Prostate gland (tissue), 2 donors: ENCODE measurements around the gene IQGAP2. TPM values are rescaled to one million over a fixed set of nuclear protein-coding genes. Genes with fewer than 3 reads are reported as not detected.

Experiments
- DNase-seq: peaks from one replicate; pipeline ENCODE4 v3.0.0-alpha.2; 2019; ENCODE audit warnings: low spot score
- H3K27ac ChIP-seq, 2 donors: fragments of 200-600 bp; sonication (generic); 2 replicates each; pipeline ENCODE4 v1.5.1; 2017 to 2019
- H3K27me3 ChIP-seq: fragments of 200-600 bp; sonication (generic); replicated peaks from 2 replicates; pipeline ENCODE4 v1.5.1; 2019; ENCODE audit not compliant: insufficient read depth
- H3K36me3 ChIP-seq, 2 donors: fragments of 200-600 bp; sonication (generic); 1 replicate in 1 of 2; 2 replicates in 1 of 2; pipeline versions ENCODE4 v1.5.1 to v1.8.1; 2017 to 2019
- H3K4me1 ChIP-seq: fragments of 200-600 bp; sonication (generic); replicated peaks from 2 replicates; pipeline ENCODE4 v1.5.1; 2019
- H3K4me3 ChIP-seq, 2 donors: fragments of 200-600 bp; sonication (generic); 2 replicates each; pipeline ENCODE4 v1.5.1; 2017 to 2019
- H3K9me3 ChIP-seq: fragments of 200-600 bp; sonication (generic); 2 replicates; pipeline ENCODE4 v1.5.1; 2017
- POLR2A ChIP-seq: fragments of 450-650 bp; IDR thresholded peaks from one replicate; pipeline ENCODE4 v1.6.1; 2016; ENCODE audit warnings: antibody characterized with exemption, mild to moderate bottlenecking
- POLR2AphosphoS5 ChIP-seq: sonication (generic); formaldehyde crosslinking; IDR thresholded peaks from one replicate; pipeline ENCODE4 v1.6.1; 2017; ENCODE audit warnings: antibody characterized with exemption
- WGBS: methylation state at CpG from one replicate; pipeline ENCODE4 v1.1.5; 2018; 5-methylcytosine and 5-hydroxymethylcytosine counted together
- intact Hi-C: fragments of 100-400 bp; cut with DNase I; formaldehyde crosslinking; loops from one replicate; pipeline ENCODE4 v1.14.2; 2022
- total RNA-seq, 2 donors: library from RNA; depleted of rRNA; stranded (reverse); fragments of >200 nt; gene quantifications; one replicate each; pipeline ENCODE4 v1.1.0, GENCODE V29; 2016
- TF ChIP-seq, protein P1 (sequence below), 4 experiments: fragments of 200-600 bp in 2 of 4; fragments of 450-650 bp in 2 of 4; sonication (generic) in 2 of 4; IDR thresholded peaks; 1 replicate in 3 of 4; 2 replicates in 1 of 4; pipeline ENCODE4 v1.5.1; 2016 to 2019; ENCODE audit warnings: antibody characterized with exemption in 4 of 4, mild to moderate bottlenecking in 2 of 4, moderate library complexity in 2 of 4

The IQGAP2 gene
- total RNA-seq, 2 donors from 2014 or later = 41.5 to 64.9 TPM

DNA sequence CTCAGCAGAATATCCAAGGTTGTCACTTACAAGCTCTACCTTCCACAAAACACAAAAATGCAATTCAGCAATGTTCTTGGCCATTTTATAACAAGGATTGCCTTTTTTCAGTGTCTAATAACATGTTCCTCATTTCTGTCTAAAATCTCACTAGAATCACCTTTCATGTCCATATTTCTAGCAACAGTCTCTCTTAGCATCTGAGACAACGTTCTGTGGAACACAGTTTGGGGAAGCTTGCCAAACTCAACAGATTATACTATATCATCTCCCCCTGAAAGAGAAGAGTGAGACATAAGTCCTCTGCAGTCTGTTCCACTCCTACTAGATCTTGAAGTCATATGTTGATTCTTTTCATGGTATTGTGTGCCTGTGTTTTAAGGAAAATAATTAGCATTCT lies 149.5 kb downstream of the IQGAP2 start:
- Histone ChIP-seq H3K27me3 (no peaks in the 10 kb centered on the region), H3K36me3 (no peaks in the 10 kb centered on the region), H3K27ac (no peak overlapping the region), H3K9me3 (no peaks in the 10 kb centered on the region), H3K4me3 (no peak overlapping the region), H3K4me1 (peaks cover 11% of the 10 kb centered on the region)
- no peak for DNase-seq
- TF ChIP-seq, protein P1, sequence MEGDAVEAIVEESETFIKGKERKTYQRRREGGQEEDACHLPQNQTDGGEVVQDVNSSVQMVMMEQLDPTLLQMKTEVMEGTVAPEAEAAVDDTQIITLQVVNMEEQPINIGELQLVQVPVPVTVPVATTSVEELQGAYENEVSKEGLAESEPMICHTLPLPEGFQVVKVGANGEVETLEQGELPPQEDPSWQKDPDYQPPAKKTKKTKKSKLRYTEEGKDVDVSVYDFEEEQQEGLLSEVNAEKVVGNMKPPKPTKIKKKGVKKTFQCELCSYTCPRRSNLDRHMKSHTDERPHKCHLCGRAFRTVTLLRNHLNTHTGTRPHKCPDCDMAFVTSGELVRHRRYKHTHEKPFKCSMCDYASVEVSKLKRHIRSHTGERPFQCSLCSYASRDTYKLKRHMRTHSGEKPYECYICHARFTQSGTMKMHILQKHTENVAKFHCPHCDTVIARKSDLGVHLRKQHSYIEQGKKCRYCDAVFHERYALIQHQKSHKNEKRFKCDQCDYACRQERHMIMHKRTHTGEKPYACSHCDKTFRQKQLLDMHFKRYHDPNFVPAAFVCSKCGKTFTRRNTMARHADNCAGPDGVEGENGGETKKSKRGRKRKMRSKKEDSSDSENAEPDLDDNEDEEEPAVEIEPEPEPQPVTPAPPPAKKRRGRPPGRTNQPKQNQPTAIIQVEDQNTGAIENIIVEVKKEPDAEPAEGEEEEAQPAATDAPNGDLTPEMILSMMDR (IDR thresholded peaks at IDR 0.05) = no peak
- no peak for TF ChIP-seq POLR2AphosphoS5
- TF ChIP-seq POLR2A = no peak
- intact Hi-C loops = no loop called here
- WGBS = 38% methylated on average over 1 of the region's 1 CpG

DNA sequence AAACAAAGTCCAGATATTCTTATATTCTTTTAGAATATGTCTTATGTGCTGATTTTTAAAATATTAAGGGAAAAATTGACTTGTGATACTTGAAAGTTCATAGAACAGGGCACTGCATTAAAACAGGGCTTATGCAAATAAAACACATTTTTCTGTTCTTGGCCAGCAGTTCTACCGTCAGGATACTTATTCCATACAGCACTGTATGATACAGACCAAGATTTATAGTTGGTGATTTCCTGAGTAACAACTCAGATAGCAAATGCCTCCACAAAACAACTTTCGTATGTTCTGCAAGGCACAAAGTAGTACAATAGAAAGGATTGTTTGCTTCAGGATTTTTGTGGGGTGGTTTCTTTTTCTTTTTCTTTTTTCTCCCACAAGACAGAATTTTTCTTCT lies 150.2 kb downstream of the IQGAP2 start:
- Histone ChIP-seq H3K9me3 (no peaks in the 10 kb centered on the region), H3K4me1 (peaks cover 8% of the 10 kb centered on the region), H3K36me3 (no peaks in the 10 kb centered on the region), H3K27ac (no peak overlapping the region), H3K4me3 (no peak overlapping the region), H3K27me3 (no peaks in the 10 kb centered on the region)
- intact Hi-C loops = no loop called here
- 50% methylated on average over 2 of the region's 2 CpGs for WGBS
- no peak for TF ChIP-seq POLR2A
- DNase-seq = no peak

DNA sequence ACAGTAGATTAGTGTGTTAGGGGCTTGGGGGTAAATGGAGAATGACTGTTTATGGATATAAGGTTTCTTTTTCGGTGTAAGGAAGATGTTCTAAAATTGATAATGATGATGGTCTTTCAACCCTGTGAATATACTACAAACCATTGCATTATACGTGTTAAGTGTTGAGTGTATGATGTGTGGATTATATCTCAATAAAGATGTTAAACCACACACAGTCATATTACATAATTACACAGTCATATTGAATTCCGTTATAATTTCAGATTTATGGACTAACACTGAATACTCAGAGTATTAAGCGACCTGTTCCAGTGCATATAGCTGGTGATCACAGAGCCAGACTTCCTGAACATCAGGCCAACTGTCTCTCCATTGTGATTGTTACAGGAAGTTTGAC lies 152.0 kb downstream of the IQGAP2 start:
- H3K9me3 ChIP-seq = no peaks in the 10 kb centered on the region
- H3K27ac ChIP-seq = no peak overlapping the region
- no peaks in the 10 kb centered on the region for H3K36me3 ChIP-seq
- DNase-seq = no peak
- H3K4me3 ChIP-seq = no peak overlapping the region
- TF ChIP-seq POLR2A = no peak
- TF ChIP-seq, protein P1 (IDR thresholded peaks at IDR 0.05) = no peak
- H3K27me3 ChIP-seq = no peaks in the 10 kb centered on the region
- WGBS = 87% methylated on average over 4 of the region's 4 CpGs
- H3K4me1 ChIP-seq = no peaks in the 10 kb centered on the region
- intact Hi-C loops = no loop called here

DNA sequence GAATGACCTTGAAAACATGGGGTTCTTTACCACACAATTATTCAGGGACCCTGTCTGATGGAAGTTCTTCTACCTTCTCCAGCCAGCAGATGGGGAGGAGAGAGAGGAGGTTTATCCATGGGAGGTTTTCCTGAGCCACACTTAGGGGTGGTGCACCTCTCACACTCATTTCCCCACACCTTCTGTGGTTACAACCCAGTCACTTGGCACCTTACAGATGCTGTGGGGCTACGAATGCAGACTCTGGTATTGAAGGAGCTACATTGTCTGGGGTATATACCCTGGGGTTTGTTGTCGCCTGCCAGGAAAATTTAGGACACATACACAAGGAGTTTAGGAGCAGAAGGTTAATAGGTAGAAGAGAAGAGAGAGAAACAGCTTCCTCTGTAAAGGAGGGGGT lies 152.6 kb downstream of the IQGAP2 start:
- Histone ChIP-seq H3K27ac (peak overlapping the region in 1 of 2 donors; percentile 55), H3K27me3 (no peaks in the 10 kb centered on the region), H3K4me1 (no peaks in the 10 kb centered on the region), H3K36me3 (no peaks in the 10 kb centered on the region), H3K9me3 (no peaks in the 10 kb centered on the region), H3K4me3 (no peak overlapping the region)
- intact Hi-C loops = no loop called here
- no peak for DNase-seq
- 96% methylated on average over 2 of the region's 2 CpGs for WGBS
- TF ChIP-seq, protein P1 (IDR thresholded peaks at IDR 0.05) = no peak
- TF ChIP-seq POLR2A (no peak), POLR2AphosphoS5 (no peak)

DNA sequence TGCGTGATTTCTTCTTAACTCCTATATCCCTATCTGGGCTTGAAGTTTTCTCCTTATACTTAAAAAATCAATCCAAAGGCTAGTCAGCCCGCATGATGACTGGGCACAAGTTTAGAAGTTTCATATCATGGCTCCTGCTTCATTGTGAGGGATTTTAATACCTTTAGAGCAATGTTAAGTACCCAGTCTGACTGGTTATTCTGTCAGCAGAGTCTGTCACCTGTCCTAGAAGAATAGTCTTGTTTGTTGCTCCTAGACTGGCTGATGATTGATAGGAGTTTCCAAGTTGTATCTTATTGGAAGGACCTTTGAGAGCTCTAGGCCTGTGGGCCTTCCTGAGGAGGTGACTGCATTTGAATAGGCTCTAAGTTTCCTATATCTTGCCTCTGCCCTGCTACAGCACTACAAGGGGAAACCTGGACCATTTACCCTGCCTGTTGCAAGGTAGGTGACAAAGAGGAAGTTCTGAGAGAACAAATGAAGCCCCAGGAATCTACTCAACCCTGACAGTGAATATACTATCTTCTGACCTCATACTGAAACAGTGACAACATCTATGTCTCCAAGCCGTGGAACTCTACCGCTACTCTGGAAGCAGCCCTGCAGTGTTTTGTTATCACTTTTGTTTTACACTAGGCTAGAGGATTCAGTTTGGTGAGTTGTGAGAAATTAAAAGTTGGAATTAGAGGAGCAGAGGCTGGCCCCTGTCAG lies 153.6 kb downstream of the IQGAP2 start:
- Histone ChIP-seq H3K27me3 (no peaks in the 10 kb centered on the region), H3K4me1 (no peaks in the 10 kb centered on the region), H3K27ac (peak overlapping the region; percentile 7 to 55), H3K9me3 (no peaks in the 10 kb centered on the region), H3K36me3 (no peaks in the 10 kb centered on the region), H3K4me3 (no peak overlapping the region)
- peak; percentile 25 for DNase-seq
- intact Hi-C loops = no loop called here
- TF ChIP-seq, protein P1 (IDR thresholded peaks at IDR 0.05) = no peak
- peak; percentile 75 for TF ChIP-seq POLR2AphosphoS5
- 82% methylated on average over 4 of the region's 4 CpGs for WGBS
